B cell (primary cell): Measurements from ENCODE around the gene GPR158. TPM values are rescaled to one million over a fixed set of nuclear protein-coding genes. Genes with fewer than 3 reads are reported as not detected.

Experiments
- ATAC-seq: fragments of 200-7000 bp; cut with Tn5 transposase; one replicate; pipeline ENCODE4 v1.10.0; 2021; ENCODE audit warnings: low read depth, mild to moderate bottlenecking, moderate number of reproducible peaks, moderate library complexity
- CTCF ChIA-PET: fragments of 350-600 bp; sonication (Branson Sonifier 250); formaldehyde crosslinking; loops from one replicate; lab custom pipeline; 2021; ENCODE audit warnings: antibody characterized with exemption, inconsistent platforms; lab: Charles Lee
- POLR2A ChIA-PET: fragments of 350-600 bp; sonication (Branson Sonifier 250); formaldehyde crosslinking; loops from one replicate; lab custom pipeline; 2021; ENCODE audit warnings: antibody characterized with exemption; lab: Charles Lee
- DNase-seq: peaks from one replicate; pipeline ENCODE4 v3.0.0; 2013
- H2AFZ ChIP-seq: 2 replicates; pipeline ENCODE4 v1.6.1; 2012; ENCODE audit warnings: mild to moderate bottlenecking, low read depth, low read length; ENCODE audit not compliant: insufficient read depth, poor library complexity, severe bottlenecking
- H3K27ac ChIP-seq, 2 donors: 1 replicate in 1 of 2; 2 replicates in 1 of 2; pipeline ENCODE4 v1.5.1; 2012 to 2013; ENCODE audit warnings: low read length in 2 of 2, mild to moderate bottlenecking in 2 of 2, moderate library complexity in 1 of 2
- H3K27me3 ChIP-seq, 4 experiments: fragments of 200-600 bp in 1 of 4; sonication (generic) in 1 of 4; replicated peaks in 1 of 4; 1 replicate in 2 of 4; 2 replicates in 2 of 4; pipeline versions ENCODE4 v1.6.1 to v1.7.0; 2013 to 2016; ENCODE audit warnings: low read length in 3 of 4, mild to moderate bottlenecking in 2 of 4, mixed read lengths in 1 of 4, moderate library complexity in 1 of 4; ENCODE audit not compliant: insufficient read depth in 4 of 4, control insufficient read depth in 3 of 4; ENCODE audit errors: control extremely low read depth in 1 of 4
- H3K36me3 ChIP-seq, 2 experiments: replicated peaks in 1 of 2; 1 replicate in 1 of 2; 2 replicates in 1 of 2; pipeline versions ENCODE4 v1.6.1 to v1.7.1; 2013; ENCODE audit warnings: low read length in 1 of 2; ENCODE audit not compliant: insufficient read depth in 2 of 2, control insufficient read depth in 1 of 2; ENCODE audit errors: control extremely low read depth in 1 of 2, extremely low read depth in 1 of 2
- H3K4me1 ChIP-seq, 2 donors: fragments of 200-600 bp in 1 of 2; sonication (generic) in 1 of 2; 1 replicate in 1 of 2; 2 replicates in 1 of 2; pipeline versions ENCODE4 v1.5.1 to v1.6.1; 2013 to 2017; ENCODE audit warnings: low read length in 2 of 2; ENCODE audit not compliant: control insufficient read depth in 2 of 2, insufficient read depth in 2 of 2
- H3K4me2 ChIP-seq: replicated peaks from 2 replicates; pipeline ENCODE3; 2012; ENCODE audit warnings: mild to moderate bottlenecking, low read depth, low read length; ENCODE audit not compliant: poor library complexity, severe bottlenecking
- H3K4me3 ChIP-seq, 5 experiments: fragments of 200-600 bp in 1 of 5; sonication (generic) in 1 of 5; 1 replicate in 3 of 5; 2 replicates in 2 of 5; pipeline versions ENCODE4 v1.5.1 to v1.7.0; 2011 to 2016; ENCODE audit warnings: low read length in 4 of 5, mild to moderate bottlenecking in 4 of 5, low read depth in 2 of 5, control low read depth in 1 of 5, moderate library complexity in 1 of 5; ENCODE audit not compliant: insufficient read depth in 1 of 5; ENCODE audit errors: control extremely low read depth in 1 of 5, extremely low read depth in 1 of 5
- H3K79me2 ChIP-seq: fragments of 200-600 bp; sonication (generic); one replicate; pipeline ENCODE4 v1.6.0; 2016; ENCODE audit warnings: low read length; ENCODE audit not compliant: control insufficient read depth, insufficient read depth
- H3K9ac ChIP-seq: fragments of 200-600 bp; sonication (generic); 2 replicates; pipeline ENCODE4 v1.6.1; 2017; ENCODE audit warnings: mild to moderate bottlenecking, low read length, moderate library complexity
- H3K9me3 ChIP-seq, 3 donors: one replicate each; pipeline versions ENCODE4 v1.6.1 to v1.7.1; 2013; ENCODE audit warnings: low read length in 2 of 3; ENCODE audit not compliant: control insufficient read depth in 2 of 3, insufficient read depth in 1 of 3; ENCODE audit errors: control extremely low read depth in 1 of 3
- H4K20me1 ChIP-seq: 2 replicates; pipeline ENCODE4 v1.6.0; 2012; ENCODE audit warnings: mild to moderate bottlenecking, low read length; ENCODE audit not compliant: insufficient read depth, control insufficient read depth, poor library complexity, severe bottlenecking
- H3K27ac Mint-ChIP-seq: one replicate; pipeline ENCODE4 v1.8.0; 2021; ENCODE audit warnings: mixed read lengths
- H3K27me3 Mint-ChIP-seq: one replicate; pipeline ENCODE4 v1.8.0; 2021; ENCODE audit warnings: mixed read lengths
- H3K4me1 Mint-ChIP-seq: one replicate; pipeline ENCODE4 v1.8.0; 2021; ENCODE audit warnings: mixed read lengths
- H3K4me3 Mint-ChIP-seq: one replicate; pipeline ENCODE4 v1.8.0; 2021; ENCODE audit warnings: mixed read lengths
- H3K9me3 Mint-ChIP-seq: one replicate; pipeline ENCODE4 v1.8.0; 2022; ENCODE audit warnings: mixed read lengths; ENCODE audit not compliant: insufficient read depth
- EZH2 ChIP-seq: IDR thresholded peaks from 2 replicates; pipeline ENCODE4 v1.6.1; 2012; ENCODE audit warnings: borderline replicate concordance, low read depth, mild to moderate bottlenecking, moderate library complexity, low read length; ENCODE audit not compliant: insufficient read depth, poor library complexity, severe bottlenecking
- WGBS: methylation state at CpG from one replicate; pipeline ENCODE4 v1.1.5; 2013; ENCODE audit warnings: missing lambda C conversion rate; ENCODE audit not compliant: insufficient coverage; 5-methylcytosine and 5-hydroxymethylcytosine counted together
- intact Hi-C: fragments of 100-400 bp; cut with micrococcal nuclease; formaldehyde crosslinking; loops from one replicate; pipeline ENCODE4 v1.10.0; 2022
- polyA plus RNA-seq: library from polyadenylated mRNA; depleted of rRNA; stranded (reverse); fragments of >200 nt; gene quantifications from 2 replicates; pipeline ENCODE4 v1.2.3, GENCODE V29; 2012
- total RNA-seq, 2 donors: library from RNA; stranded (reverse); fragments of 120-200 nt in 1 of 2; gene quantifications; 1 replicate in 1 of 2; 2 replicates in 1 of 2; pipeline versions ENCODE4 v1.2.3 to v1.2.4, GENCODE V29; 2013 to 2022
- TF ChIP-seq, protein P1 (sequence below): fragments of 200-600 bp; IDR thresholded peaks from one replicate; pipeline ENCODE4 v1.8.0; 2022; ENCODE audit warnings: antibody characterized with exemption, mild to moderate bottlenecking

Gene GPR158
- total and polyA plus RNA-seq, 2 donors (not counting 1 experiment from before 2014, with no cell fraction given), result not detected

DNA sequence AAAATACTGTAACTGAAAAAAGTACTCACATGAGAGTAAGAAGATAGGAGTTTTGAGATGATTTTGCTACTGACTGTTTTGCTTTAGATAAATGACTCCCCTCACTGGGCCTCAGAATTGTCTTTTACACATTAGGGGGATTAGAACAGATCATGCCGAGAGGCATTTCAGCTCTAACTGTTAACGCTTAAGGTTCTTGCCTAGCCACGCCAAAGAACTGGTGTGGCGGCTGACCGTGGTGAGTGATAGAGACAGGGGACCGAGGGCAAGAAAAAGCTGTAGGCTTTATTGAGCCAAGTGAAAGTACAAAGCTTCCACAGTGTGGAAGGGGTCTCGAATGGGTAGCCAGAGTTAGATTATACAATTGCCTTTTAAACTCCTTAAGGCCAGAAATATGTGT, 390.8 kb downstream of the GPR158 start:
- Histone ChIP-seq H3K79me2 (no peaks in the 10 kb centered on the region), H3K36me3 (no peaks in the 10 kb centered on the region), H3K9ac (no peak overlapping the region), H3K27ac (no peak overlapping the region), H2AFZ (no peak overlapping the region), H4K20me1 (no peaks in the 10 kb centered on the region), H3K4me2 (no peak overlapping the region), H3K4me3 (no peak overlapping the region), H3K9me3 (no peaks in the 10 kb centered on the region), H3K27me3 (no peaks in the 10 kb centered on the region), H3K4me1 (no peaks in the 10 kb centered on the region)
- WGBS, result 91% methylated on average over 6 of the region's 7 CpGs
- TF ChIP-seq, protein P1, sequence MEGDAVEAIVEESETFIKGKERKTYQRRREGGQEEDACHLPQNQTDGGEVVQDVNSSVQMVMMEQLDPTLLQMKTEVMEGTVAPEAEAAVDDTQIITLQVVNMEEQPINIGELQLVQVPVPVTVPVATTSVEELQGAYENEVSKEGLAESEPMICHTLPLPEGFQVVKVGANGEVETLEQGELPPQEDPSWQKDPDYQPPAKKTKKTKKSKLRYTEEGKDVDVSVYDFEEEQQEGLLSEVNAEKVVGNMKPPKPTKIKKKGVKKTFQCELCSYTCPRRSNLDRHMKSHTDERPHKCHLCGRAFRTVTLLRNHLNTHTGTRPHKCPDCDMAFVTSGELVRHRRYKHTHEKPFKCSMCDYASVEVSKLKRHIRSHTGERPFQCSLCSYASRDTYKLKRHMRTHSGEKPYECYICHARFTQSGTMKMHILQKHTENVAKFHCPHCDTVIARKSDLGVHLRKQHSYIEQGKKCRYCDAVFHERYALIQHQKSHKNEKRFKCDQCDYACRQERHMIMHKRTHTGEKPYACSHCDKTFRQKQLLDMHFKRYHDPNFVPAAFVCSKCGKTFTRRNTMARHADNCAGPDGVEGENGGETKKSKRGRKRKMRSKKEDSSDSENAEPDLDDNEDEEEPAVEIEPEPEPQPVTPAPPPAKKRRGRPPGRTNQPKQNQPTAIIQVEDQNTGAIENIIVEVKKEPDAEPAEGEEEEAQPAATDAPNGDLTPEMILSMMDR, result no peak
- TF ChIP-seq EZH2, result no peak
- DNase-seq, result no peak
- CTCF ChIA-PET, result no interaction called here
- Mint-ChIP-seq H3K4me3 (no peak overlapping the region), H3K27me3 (peaks cover 11% of the 10 kb centered on the region), H3K4me1 (no peaks in the 10 kb centered on the region), H3K27ac (no peak overlapping the region), H3K9me3 (no peaks in the 10 kb centered on the region)
- POLR2A ChIA-PET, result no interaction called here
- ATAC-seq, result no peak
- intact Hi-C loops, result no loop called here

DNA sequence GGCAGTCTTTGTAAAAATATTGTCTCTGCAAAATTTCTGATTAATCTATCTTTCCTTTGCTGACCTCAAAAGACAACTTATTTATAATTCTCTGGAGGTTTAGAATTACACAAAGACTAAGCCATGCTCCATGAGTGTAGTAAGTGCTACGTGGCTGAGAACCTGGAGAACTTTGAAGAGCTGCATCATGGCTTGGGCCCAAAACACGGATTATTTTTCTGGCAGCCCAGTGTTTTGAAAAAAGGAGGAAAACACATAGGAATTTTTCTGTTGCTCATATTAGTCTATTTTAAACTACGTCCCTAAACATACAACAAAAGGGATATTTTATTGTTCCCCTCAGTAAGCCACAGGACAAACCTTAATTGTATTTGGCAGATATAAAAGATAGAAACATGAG, 398.5 kb downstream of the GPR158 start:
- Histone ChIP-seq H3K27ac (no peak overlapping the region), H3K36me3 (no peaks in the 10 kb centered on the region), H3K4me1 (no peaks in the 10 kb centered on the region), H3K79me2 (no peaks in the 10 kb centered on the region), H3K9ac (no peak overlapping the region), H3K27me3 (no peaks in the 10 kb centered on the region), H2AFZ (no peak overlapping the region), H3K4me3 (no peak overlapping the region), H3K9me3 (peaks cover 0 to 1% (median 0%) of the 10 kb centered on the region in 3 donors), H4K20me1 (no peaks in the 10 kb centered on the region), H3K4me2 (no peak overlapping the region)
- WGBS, result no CpG with 5 or more reads among the region's 3 CpGs
- intact Hi-C loops, result no loop called here
- Mint-ChIP-seq H3K9me3 (no peaks in the 10 kb centered on the region), H3K4me1 (no peaks in the 10 kb centered on the region), H3K27me3 (no peaks in the 10 kb centered on the region), H3K27ac (no peak overlapping the region), H3K4me3 (no peak overlapping the region)
- ATAC-seq, result no peak
- no peak for DNase-seq
- TF ChIP-seq EZH2, result no peak
- TF ChIP-seq, protein P1, result no peak
- ChIA-PET CTCF (no interaction called here), POLR2A (no interaction called here)
